T-helper 22 cell (primary cell): Measurements from ENCODE around the gene KRT39.

Experiments
- DNase-seq: peaks from one replicate; pipeline ENCODE4 v3.0.0-alpha.2; 2020; ENCODE audit warnings: low read depth

KRT39 gene

GRCh38 chr17:40980596-40980995 lies 13.8 kb upstream of the KRT39 start:
- no peak for DNase-seq

GRCh38 chr17:40980117-40980516 lies 13.4 kb upstream of the KRT39 start:
- DNase-seq: no peak

GRCh38 chr17:40978575-40979151 lies 11.9 kb upstream of the KRT39 start:
- DNase-seq: no peak

- no peak for DNase-seq
These were observed 8.8 kb upstream of the KRT39 start for GRCh38 chr17:40975516-40975915.

- DNase-seq: no peak
These were observed 7.6 kb upstream of the KRT39 start for GRCh38 chr17:40974366-40974765.

GRCh38 chr17:40967582-40967981 lies 834 bp upstream of the KRT39 start:
- no peak for DNase-seq

- DNase-seq: no peak
These were observed 2.9 kb downstream of the KRT39 start for GRCh38 chr17:40963838-40964237.

- no peak for DNase-seq
These were observed 4.6 kb downstream of the KRT39 start for GRCh38 chr17:40962059-40962561.

DNA sequence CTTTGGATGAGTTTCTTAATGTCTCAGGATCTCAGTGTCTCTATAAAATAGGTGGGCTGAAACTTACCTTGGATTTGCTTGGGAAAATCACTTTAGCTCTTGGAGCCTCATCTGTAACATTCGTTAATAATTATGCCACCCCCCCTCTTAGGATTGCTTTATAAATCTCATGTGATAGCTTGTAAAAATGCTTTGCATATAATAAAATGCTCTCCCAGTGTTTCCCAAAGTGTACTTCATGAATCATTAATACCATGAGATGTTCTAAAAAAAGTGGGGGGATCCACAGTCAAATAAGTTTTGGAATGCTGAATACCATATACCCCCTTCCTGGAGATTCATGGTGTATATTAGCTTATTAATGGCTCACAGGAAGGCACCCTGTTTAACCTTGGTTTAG lies 5.2 kb downstream of the KRT39 start:
- no peak for DNase-seq

DNA sequence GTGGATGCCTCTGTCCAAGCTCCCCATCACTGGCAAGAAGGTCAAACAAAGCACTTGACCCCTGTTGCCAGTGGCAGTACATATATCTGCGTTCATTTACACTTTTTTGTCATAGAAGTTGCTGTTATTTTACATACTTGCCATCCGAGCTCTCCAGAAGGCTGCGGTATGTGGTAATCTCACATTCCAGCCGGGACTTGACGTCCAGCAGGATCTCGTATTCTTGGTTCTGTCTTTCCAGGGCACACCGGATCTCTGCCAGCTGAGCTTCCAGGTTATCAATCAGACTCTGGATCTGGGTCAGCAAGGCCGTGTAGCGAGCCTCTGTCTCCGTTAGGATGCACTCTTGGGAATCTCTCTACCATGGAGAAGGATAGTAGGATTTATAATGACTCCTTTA lies 6.6 kb downstream of the KRT39 start:
- no peak for DNase-seq

DNA sequence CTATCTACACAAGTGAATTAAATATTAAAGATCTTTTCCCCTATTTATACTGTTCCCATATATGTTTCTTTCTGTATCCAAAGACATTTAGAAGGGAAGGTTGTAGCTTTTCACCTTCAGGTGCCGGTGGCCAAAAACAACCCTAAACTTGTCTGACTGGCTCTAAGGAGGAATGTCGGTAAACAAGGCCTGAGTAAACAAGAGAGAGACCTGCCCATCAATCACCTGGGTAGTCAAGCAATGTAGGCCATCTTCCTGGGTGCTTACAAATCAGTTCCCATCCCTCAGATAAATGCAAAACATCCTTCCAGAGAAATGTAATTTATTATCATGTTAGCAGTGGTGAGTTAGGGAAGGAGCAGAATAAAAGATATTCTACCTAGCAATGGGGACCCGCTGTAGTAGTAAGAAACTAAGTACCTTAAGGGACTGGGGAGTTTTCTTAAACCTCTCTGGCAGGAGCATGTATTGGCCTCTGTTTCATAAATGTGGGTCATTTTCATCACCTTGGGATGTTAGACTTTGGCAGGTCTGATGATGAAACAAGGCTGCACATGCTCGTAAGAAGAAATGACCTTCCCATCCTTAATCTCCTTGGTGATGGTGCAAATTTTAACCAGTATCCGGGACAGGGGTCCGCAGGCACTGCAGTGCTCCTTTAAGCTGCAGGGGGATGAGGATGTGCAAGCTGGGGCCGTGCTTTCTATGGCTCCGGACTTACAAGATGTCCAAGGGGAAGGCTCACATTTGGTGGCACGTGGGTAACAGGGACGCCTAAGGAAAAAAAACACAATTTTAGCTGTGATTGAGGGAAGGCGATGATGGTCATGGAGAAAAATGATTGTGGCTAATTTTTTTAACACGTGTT lies 8.4 kb downstream of the KRT39 start:
- DNase-seq: no peak

GRCh38 chr17:40956401-40957254 lies 10.1 kb downstream of the KRT39 start:
- DNase-seq: no peak

GRCh38 chr17:40953881-40954280 lies 12.9 kb downstream of the KRT39 start:
- DNase-seq: no peak

GRCh38 chr17:40952661-40953060 lies 14.1 kb downstream of the KRT39 start:
- no peak for DNase-seq

GRCh38 chr17:40952154-40952553 lies 14.6 kb downstream of the KRT39 start:
- no peak for DNase-seq

DNA sequence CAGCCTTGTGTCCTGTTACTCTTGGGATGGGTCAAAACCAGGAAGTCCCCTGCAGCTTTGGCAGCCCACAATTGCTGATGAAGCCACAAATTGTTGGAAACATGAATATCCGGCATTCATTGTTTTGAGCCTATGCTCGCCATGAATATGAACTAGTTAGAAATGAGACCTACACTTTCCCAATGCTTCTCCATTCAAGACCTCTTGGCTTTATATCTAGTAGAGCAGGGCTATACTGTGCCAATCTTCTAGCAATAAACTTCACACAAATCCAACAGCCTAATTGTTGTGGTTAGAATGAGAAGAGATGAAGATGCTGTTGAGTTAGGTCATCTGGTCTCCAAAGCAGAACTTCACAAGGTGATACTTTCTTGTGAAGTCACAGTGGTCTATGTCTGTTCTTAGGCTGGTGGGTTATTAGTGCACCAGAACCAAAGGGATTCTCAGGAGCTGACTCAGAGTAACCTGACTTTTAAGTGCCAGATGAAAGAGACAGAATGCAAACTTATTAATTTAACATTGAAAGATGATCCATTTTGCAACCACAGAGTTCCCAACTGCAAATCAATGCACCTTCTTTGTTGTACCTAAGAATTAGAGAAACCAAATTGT lies 15.6 kb downstream of the KRT39 start:
- no peak for DNase-seq

DNA sequence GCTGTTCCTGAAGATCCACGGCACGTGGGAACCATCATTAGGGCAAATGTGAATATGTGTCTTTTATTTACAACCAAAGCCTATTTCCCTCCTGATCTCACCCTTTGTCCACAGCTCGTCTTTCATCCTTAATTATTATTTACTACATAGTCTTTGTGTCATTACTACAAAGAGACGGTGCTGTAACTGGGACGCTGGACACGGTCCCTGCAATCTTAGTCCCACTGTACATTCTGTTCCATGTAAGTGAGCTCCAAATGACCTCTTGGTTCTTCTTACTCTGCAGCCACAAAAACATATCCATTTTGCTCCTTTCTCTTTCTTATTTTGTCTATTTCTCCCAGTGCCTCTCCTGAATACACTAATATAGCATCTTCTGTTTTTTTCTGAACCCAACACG lies 16.6 kb downstream of the KRT39 start:
- no peak for DNase-seq

DNA sequence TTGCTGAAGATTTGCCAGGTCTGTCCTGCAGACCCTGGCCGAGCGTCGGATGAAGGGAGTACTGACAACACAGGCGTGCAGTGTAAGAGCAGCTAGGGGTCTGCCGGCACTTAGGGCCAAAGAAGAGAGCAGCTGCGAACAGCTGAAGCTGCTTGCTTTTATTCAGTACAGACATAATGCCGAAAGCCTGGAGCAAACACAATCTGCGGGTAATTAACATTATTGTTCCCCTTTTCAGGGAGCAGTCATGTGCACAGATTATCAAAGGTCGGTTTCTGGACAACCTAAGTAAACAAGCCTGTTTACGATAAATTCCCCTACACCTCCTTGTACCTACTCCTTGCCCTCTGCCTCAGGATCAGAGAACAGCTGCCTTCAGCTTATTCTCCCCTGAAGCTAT lies 17.3 kb downstream of the KRT39 start:
- DNase-seq: no peak

DNA sequence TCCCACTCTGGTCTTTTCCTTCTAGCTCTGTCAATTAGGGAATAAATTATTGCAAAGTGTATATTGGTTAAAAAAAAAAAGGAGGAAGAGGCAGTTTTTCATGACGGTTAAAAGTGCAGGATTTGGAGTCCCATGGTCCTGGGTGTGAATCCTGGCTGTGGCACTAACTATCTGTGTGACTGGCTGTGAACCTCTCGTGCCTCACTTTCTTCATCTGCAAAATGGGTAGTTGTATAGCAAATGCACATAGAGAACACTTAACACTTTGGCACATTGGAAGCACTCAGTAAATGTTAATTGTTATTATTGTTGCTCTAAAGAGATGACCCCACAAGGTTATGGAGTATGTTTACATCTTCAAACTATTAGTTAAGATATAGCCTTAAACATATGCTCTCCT lies 18.8 kb downstream of the KRT39 start:
- DNase-seq: no peak

- DNase-seq: no peak
These were observed 21.3 kb downstream of the KRT39 start for GRCh38 chr17:40945414-40945813.

DNA sequence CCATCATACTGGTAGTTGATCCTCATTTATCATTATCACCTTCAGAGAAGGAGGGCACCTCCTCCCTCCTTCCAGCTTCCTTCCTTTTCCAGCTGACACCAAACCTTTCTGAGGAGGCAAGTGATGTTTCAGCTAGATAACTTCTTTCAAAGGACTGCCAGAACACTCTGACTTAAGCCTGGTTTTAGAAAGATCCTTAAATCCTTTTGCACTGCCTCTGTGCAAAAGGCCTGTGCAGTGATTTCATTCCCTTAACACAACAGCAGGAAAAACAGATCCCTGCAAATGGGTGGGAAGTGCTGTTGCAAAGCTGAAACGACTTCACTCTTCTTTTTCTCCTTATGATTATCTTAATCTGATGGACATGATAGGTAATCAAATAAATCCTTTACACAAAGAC lies 22.2 kb downstream of the KRT39 start:
- DNase-seq: no peak

DNA sequence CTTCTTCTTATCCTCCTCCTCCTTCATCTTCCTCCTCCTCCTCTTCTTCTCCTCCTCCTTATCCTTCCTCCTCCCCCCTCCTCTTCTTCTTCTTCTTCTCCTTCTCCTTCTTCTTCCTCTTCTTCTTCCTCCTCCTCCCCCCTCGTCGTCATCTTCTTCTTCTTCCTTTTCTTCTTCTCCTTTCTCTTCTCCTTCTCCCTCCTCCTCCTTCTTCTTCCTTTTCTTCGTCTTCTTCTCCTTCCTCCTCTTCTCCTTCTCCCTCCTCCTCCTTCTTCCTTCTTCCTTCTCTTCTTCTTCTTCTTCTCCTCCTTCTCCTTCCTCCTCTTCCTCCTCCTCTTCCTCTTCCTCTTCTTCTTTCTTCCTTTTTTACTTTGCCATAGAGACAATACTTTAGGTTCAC lies 24.2 kb downstream of the KRT39 start:
- DNase-seq: no peak
